GM12878 (cell line): ENCODE measurements around the gene PNPO. TPM values are rescaled to one million over a fixed set of nuclear protein-coding genes. Genes with fewer than 3 reads are reported as not detected.
A peak's percentile ranks its signal among the peaks of the same experiment; 100 is the strongest.

ENCODE experiments used
- CBX5 ChIP-seq: sonication (generic); IDR thresholded peaks from 2 replicates; pipeline ENCODE4 v1.6.1; 2016; ENCODE audit warnings: low read depth, moderate library complexity, mild to moderate bottlenecking, inconsistent platforms
- CREM ChIP-seq: IDR thresholded peaks from 2 replicates; pipeline ENCODE4 v1.6.1; 2014; ENCODE audit warnings: antibody characterized with exemption, low read depth
- E4F1 ChIP-seq: fragments of 450-650 bp; IDR thresholded peaks from 2 replicates; pipeline ENCODE4 v1.6.1; 2018; ENCODE audit warnings: borderline replicate concordance, mild to moderate bottlenecking; ENCODE audit not compliant: partially characterized antibody
- FOS ChIP-seq: IDR thresholded peaks from 3 replicates; pipeline ENCODE4 v1.6.1; 2011; ENCODE audit warnings: borderline replicate concordance; ENCODE audit not compliant: insufficient read length; ENCODE audit errors: extremely low read depth
- IRF4 ChIP-seq: IDR thresholded peaks from 2 replicates; pipeline ENCODE4 v1.6.1; 2011; ENCODE audit warnings: low read depth, low read length
- JUNB ChIP-seq: IDR thresholded peaks from 2 replicates; pipeline ENCODE4 v1.6.1; 2016; ENCODE audit warnings: antibody characterized with exemption, mild to moderate bottlenecking
- MEF2A ChIP-seq: IDR thresholded peaks from 2 replicates; pipeline ENCODE4 v1.6.1; 2011; ENCODE audit warnings: low read depth, mild to moderate bottlenecking, low read length, moderate library complexity; ENCODE audit not compliant: insufficient read depth
- MXI1 ChIP-seq: fragments of 150-350 bp; IDR thresholded peaks from 2 replicates; pipeline ENCODE4 v1.6.1; 2011; ENCODE audit warnings: low read depth, mild to moderate bottlenecking, inconsistent platforms, low read length, improper control_type of control experiment
- NFYA ChIP-seq: IDR thresholded peaks from 2 replicates; pipeline ENCODE4 v1.6.1; 2011; ENCODE audit warnings: low read depth, mild to moderate bottlenecking, low read length, improper control_type of control experiment, borderline replicate concordance
- PML ChIP-seq: IDR thresholded peaks from 2 replicates; pipeline ENCODE4 v1.6.1; 2012; ENCODE audit warnings: low read length, inconsistent platforms
- RAD51 ChIP-seq: fragments of 450-650 bp; IDR thresholded peaks from 2 replicates; pipeline ENCODE4 v1.6.1; 2016; ENCODE audit warnings: moderate library complexity, mild to moderate bottlenecking, inconsistent platforms
- RUNX3 ChIP-seq: IDR thresholded peaks from 2 replicates; pipeline ENCODE4 v1.6.1; 2012; ENCODE audit warnings: low read length, inconsistent platforms
- SRF ChIP-seq, 2 experiments: IDR thresholded peaks; 2 replicates each; pipeline ENCODE4 v1.6.1; 2011; ENCODE audit warnings: low read depth in 2 of 2, low read length in 2 of 2, mild to moderate bottlenecking in 1 of 2, moderate library complexity in 1 of 2
- STAT3 ChIP-seq: IDR thresholded peaks from 2 replicates; pipeline ENCODE4 v1.6.1; 2011; ENCODE audit warnings: low read depth, low read length, improper control_type of control experiment
- TCF12 ChIP-seq: IDR thresholded peaks from 2 replicates; pipeline ENCODE4 v1.6.1; 2011; ENCODE audit warnings: low read depth, mild to moderate bottlenecking, low read length
- TCF7 ChIP-seq: IDR thresholded peaks from 2 replicates; pipeline ENCODE4 v1.6.1; 2014; ENCODE audit warnings: antibody characterized with exemption, borderline replicate concordance
- YY1 ChIP-seq: IDR thresholded peaks from 2 replicates; pipeline ENCODE4 v1.6.1; 2011; ENCODE audit warnings: low read depth, mild to moderate bottlenecking, low read length
- polyA plus RNA-seq, 11 experiments: library from polyadenylated mRNA; depleted of rRNA in 4 of 11; unstranded in 6 of 11; stranded (reverse) in 5 of 11; fragments of >200 nt; fragmentation: Nextera tagmentation in 4 of 11; fragmentation: Illumina TruSeq in 1 of 11; extraction: Ambion mirVana in 4 of 11; extraction: Trizol in 1 of 11; gene quantifications; 1 replicate in 1 of 11; 2 replicates in 10 of 11; pipeline versions ENCODE4 v1.2.1 to v1.2.3, GENCODE V29; 2011 to 2016; ENCODE audit warnings: inconsistent platforms in 2 of 11, missing spikeins in 2 of 11, low read depth in 1 of 11
- total RNA-seq, 4 experiments: library from RNA; depleted of rRNA in 3 of 4; stranded (reverse); fragments of >200 nt in 3 of 4; fragmentation: Illumina TruSeq in 1 of 4; extraction: Trizol in 1 of 4; gene quantifications; 2 replicates each; pipeline versions ENCODE4 v1.2.1 to v1.2.3, GENCODE V29; 2013 to 2021
- TF ChIP-seq, protein P1 (sequence below): IDR thresholded peaks from 2 replicates; pipeline ENCODE4 v1.6.1; 2011; ENCODE audit warnings: mild to moderate bottlenecking, low read depth, low read length, moderate library complexity; ENCODE audit not compliant: insufficient replicate concordance
- TF ChIP-seq, protein P2 (sequence below): IDR thresholded peaks from 2 replicates; pipeline ENCODE4 v1.6.1; 2011; ENCODE audit warnings: borderline replicate concordance, low read depth, mild to moderate bottlenecking, moderate library complexity, mixed read lengths, low read length; ENCODE audit not compliant: insufficient read depth; ENCODE audit errors: extremely low read length
- TF ChIP-seq, protein P3 (sequence below): fragments of 450-650 bp; IDR thresholded peaks from 2 replicates; pipeline ENCODE4 v1.6.1; 2018; ENCODE audit warnings: mild to moderate bottlenecking, low read depth, moderate library complexity; ENCODE audit not compliant: partially characterized antibody
- TF ChIP-seq, protein P4 (sequence below): IDR thresholded peaks from 2 replicates; pipeline ENCODE4 v1.6.1; 2012; ENCODE audit warnings: low read depth, low read length, improper control_type of control experiment
- TF ChIP-seq, protein P5 (sequence below): IDR thresholded peaks from 2 replicates; pipeline ENCODE4 v1.6.1; 2011; ENCODE audit warnings: low read depth, low read length, improper control_type of control experiment, borderline replicate concordance

Gene PNPO
- total and polyA plus RNA-seq, 10 of the 15 experiments (the other 5 are each of a cell fraction or from before 2014, with no cell fraction given) = 13.9 to 52.6 (median 37.3) TPM

- TF ChIP-seq MEF2A (no peak), E4F1 (no peak), CREM (peak; percentile 30; the same call in 1 of the 2 replicates), RUNX3 (no peak), SRF (IDR thresholded peaks at IDR 0.05; ENCODE audit: low read depth in 2 of 2, low read length in 2 of 2) (no peak), PML (no peak), IRF4 (0 out of 2 replicates have a peak, but pooled peaks have one; percentile 32), MXI1 (no peak), FOS (no peak), YY1 (0 out of 2 replicates have a peak, but pooled peaks have one; percentile 49), RAD51 (peak; percentile 67), TCF12 (no peak), TCF7 (no peak), STAT3 (no peak), CBX5 (0 out of 2 replicates have a peak, but pooled peaks have one; percentile 37), JUNB (peak; percentile 48), NFYA (peak; percentile 20)
- TF ChIP-seq, protein P1, sequence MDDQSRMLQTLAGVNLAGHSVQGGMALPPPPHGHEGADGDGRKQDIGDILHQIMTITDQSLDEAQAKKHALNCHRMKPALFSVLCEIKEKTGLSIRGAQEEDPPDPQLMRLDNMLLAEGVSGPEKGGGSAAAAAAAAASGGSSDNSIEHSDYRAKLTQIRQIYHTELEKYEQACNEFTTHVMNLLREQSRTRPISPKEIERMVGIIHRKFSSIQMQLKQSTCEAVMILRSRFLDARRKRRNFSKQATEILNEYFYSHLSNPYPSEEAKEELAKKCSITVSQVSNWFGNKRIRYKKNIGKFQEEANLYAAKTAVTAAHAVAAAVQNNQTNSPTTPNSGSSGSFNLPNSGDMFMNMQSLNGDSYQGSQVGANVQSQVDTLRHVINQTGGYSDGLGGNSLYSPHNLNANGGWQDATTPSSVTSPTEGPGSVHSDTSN = peak; percentile 90
- TF ChIP-seq, protein P2, sequence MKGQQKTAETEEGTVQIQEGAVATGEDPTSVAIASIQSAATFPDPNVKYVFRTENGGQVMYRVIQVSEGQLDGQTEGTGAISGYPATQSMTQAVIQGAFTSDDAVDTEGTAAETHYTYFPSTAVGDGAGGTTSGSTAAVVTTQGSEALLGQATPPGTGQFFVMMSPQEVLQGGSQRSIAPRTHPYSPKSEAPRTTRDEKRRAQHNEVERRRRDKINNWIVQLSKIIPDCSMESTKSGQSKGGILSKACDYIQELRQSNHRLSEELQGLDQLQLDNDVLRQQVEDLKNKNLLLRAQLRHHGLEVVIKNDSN = no peak
- TF ChIP-seq, protein P3, sequence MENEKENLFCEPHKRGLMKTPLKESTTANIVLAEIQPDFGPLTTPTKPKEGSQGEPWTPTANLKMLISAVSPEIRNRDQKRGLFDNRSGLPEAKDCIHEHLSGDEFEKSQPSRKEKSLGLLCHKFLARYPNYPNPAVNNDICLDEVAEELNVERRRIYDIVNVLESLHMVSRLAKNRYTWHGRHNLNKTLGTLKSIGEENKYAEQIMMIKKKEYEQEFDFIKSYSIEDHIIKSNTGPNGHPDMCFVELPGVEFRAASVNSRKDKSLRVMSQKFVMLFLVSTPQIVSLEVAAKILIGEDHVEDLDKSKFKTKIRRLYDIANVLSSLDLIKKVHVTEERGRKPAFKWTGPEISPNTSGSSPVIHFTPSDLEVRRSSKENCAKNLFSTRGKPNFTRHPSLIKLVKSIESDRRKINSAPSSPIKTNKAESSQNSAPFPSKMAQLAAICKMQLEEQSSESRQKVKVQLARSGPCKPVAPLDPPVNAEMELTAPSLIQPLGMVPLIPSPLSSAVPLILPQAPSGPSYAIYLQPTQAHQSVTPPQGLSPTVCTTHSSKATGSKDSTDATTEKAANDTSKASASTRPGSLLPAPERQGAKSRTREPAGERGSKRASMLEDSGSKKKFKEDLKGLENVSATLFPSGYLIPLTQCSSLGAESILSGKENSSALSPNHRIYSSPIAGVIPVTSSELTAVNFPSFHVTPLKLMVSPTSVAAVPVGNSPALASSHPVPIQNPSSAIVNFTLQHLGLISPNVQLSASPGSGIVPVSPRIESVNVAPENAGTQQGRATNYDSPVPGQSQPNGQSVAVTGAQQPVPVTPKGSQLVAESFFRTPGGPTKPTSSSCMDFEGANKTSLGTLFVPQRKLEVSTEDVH = no peak
- TF ChIP-seq, protein P4, sequence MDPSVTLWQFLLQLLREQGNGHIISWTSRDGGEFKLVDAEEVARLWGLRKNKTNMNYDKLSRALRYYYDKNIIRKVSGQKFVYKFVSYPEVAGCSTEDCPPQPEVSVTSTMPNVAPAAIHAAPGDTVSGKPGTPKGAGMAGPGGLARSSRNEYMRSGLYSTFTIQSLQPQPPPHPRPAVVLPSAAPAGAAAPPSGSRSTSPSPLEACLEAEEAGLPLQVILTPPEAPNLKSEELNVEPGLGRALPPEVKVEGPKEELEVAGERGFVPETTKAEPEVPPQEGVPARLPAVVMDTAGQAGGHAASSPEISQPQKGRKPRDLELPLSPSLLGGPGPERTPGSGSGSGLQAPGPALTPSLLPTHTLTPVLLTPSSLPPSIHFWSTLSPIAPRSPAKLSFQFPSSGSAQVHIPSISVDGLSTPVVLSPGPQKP = no peak
- TF ChIP-seq, protein P5, sequence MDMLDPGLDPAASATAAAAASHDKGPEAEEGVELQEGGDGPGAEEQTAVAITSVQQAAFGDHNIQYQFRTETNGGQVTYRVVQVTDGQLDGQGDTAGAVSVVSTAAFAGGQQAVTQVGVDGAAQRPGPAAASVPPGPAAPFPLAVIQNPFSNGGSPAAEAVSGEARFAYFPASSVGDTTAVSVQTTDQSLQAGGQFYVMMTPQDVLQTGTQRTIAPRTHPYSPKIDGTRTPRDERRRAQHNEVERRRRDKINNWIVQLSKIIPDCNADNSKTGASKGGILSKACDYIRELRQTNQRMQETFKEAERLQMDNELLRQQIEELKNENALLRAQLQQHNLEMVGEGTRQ = peak; percentile 12; the same call in 1 of the 2 replicates
These were observed 5.6 kb downstream of the PNPO start (continued) for GRCh38 chr17:47946929-47947397.
